HG03066 (cell line): ENCODE measurements around the gene MKRN1.
A peak's percentile ranks its signal among the peaks of the same experiment; 100 is the strongest.
"Not testable (repeated sequence)": the region's sequence is repeated elsewhere in the genome, so short reads cannot be mapped to it uniquely, and the experiment has no call there.

Source experiments
- ATAC-seq: cut with Tn5 transposase; IDR thresholded peaks from one replicate; pipeline ENCODE4 v1.9.1; 2021; ENCODE audit warnings: low read depth; ENCODE audit not compliant: unreplicated experiment

MKRN1 gene

DNA sequence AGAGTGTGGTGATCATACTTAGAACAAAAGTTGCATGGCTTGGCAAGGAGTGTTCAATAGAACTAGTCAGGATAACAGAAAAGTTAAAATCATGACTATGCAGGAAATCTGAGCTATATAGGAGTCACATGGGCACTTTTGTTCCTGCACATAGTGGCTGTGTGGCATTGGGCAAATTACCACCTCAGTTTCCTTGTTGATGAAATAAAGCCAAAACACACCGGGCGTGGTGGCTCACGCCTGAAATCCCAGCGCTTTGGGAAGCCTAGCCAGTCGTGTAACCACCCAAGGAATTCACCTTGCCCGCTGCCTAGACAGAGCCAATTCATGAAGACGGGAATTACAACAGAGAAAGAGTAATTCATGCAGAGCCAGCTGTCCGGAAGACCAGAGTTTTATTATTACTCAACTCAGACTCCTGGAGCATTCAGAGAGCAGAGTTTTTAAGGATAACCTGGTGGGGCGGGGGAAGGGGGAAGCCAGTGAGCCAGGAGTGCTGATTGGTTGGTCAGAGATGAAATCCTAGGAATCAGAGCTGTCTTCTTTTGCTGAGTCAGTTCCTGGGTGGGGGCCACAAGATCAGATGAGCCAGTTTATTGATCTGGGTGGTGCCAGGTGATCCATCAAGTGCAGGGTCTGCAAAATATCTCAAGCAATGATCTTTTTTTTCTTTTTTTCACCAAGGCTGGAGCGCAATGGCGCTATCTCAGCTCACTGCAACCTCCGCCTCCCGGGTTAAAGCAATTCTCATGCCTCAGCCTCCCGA, 6.4 kb upstream of the MKRN1 start:
- no peak for ATAC-seq

DNA sequence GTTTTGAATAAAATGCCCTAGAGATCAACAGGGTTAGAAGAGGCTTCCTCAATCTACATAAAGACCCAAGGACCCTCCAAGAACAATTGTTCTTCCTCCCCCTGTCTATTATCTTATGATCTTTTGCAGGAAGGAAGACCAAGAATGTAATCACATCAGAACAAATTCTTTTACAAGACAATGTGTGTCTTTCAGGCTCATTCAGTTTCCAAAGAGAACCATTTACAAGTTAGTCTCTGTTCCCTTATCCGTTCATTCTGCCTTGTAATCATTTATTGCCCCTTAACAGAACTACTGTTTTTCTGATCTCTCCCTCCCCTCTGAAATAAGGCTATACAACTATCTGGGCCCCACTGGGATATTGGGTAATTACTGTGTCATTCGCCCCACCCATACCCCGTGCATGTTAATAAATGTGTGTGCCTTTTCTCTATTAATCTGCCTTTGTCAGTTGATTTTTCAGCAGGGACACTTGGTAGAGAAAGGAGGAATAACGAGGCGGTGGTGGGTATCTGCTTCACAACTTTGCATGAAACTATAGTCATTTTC, 5.7 kb upstream of the MKRN1 start:
- no peak for ATAC-seq

DNA sequence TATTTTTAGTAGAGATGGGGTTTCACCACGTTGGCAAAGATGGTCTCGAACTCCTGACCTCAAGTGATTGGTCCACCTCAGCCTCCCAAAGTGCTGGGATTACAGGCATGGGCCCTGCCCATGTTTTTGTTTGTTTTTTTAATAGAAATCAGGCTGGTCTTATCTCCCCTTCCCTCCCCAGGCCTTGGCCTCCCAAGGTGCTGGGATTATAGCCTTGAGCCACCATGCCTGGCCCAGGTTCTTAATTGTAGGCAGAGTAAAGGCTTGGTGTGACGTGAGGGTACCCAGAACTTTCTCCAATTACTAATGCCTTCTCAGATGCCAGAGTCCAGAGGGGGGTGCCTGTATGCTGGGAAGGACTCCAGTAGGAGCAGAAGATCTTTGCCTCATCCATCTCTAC, 5.2 kb upstream of the MKRN1 start:
- ATAC-seq: no peak

DNA sequence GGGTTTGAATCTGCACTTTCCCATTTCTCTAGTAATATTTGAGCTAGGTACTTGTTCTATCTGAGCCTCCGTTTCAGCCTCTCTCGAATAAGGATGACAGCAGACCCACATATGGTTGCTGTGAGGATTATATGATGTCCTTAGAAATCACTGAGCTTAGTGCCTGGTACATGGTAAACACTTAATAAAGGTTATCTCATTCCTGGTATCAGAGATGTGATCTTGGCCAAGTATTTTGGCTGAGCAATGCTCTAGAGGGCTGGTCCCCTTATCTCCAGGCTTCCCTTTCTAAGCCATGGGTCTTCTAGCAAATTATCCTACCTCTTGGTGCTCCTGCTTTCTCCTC, 407 bp upstream of the MKRN1 start:
- peak; percentile 2 for ATAC-seq

DNA sequence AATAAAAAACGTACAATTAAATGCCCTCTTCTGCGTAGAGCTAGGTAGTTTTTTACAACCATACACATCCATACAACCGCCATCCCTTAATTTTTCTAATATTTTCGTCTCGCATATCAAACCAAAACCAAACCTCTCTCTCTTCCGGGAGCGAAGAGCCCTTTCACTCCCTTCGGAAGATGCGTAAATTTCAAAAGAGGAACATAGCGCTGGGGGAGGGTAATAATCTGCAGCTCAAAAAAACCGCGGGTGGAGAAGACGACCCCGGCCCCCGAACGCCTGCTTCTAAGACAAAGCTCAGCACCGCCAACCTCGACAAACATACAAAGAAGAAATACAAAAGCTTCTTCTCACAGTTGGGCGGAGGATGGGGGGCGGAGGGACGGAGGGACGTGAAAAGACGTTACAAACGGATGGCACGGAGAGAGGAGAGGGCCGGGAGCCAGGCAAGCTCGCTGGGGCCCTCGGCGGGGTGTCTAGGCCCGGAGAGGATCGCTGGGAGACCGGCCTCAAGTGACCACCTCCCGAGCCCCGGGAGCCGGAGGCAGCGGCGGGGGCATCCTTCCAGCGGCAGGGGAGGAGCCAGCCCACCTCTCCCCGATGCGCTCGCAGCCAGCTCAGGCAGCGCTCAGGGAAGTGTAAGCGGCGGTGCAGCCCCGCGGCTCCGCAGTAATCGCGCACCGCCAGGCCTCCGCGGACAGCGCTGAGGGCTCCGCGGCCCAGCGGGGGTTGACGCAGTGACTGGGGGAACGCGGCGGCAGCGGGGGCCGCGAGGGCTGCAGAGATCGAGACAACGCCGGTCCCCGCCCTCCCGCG, 851 bp downstream of the MKRN1 start:
- ATAC-seq: peak; percentile 18

DNA sequence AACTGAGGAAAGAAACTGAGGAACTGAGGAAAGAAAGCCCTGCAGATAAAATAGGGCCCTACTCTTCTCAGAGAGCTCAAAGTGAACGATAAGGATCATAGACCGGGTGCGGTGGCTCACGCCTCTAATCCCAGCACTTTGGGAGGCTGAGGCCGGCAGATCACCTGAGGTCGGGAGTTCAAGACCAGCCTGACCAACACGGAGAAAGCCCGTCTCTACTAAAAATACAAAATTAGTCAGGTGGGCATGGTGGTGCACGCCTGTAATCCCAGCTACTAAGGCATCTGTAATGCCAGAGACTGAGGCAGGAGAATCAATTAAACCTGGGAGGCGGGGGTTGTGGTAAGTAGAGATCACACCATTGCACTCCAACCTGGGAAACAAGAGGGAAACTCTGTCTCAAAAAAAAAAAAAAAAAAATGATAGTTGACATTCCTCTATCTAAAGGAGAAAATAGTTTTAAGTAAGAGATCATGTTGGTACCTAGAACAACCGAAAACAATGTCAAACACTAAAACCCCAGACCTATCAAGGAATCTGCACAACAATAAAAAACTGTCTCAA, 2.5 kb downstream of the MKRN1 start:
- ATAC-seq: no peak

DNA sequence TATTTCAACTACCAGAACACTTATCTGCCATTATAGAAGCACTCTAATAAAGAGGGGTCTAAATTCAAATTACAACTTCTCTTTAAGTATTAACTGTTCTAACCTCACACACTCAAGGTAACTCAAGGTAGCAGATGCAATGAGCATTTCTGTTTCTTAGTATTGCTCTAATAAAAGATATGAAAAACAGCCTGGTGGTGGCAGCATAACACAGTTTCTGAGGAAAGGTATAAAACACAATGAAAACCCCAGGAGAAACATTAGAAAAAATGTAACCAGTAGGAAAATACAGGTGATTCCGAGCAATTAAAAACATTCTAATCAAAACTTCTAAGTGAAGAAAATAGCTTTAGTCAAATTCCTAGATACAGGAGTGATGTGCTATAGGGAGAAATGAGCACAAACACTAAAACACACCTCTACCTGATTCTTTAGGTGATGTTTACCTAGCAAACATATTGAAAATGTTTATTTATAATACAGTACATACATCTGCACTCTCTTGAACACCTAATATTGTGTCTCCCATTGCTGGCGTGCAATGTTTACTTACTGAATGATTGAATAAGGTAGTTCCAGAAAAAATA, 3.5 kb downstream of the MKRN1 start:
- no peak for ATAC-seq

DNA sequence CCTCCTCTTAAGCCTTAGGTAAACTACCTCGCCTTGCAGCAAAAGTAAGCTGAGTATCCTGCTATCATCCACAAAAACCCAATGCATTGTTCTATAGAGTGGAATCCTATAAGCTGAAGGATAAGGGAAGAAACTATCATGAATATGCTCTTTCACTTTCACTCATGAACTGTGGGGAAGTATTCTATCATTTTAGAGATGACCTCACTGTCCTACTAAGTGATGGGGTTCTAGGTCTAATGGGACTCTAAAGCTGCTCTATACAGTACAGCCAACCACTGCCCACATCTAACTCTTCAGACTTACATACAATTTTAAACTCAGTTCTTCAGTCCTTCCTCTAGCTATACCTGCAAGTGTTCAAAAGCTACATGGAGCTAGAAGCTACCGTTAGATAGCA, 16.2 kb downstream of the MKRN1 start:
- no peak for ATAC-seq

DNA sequence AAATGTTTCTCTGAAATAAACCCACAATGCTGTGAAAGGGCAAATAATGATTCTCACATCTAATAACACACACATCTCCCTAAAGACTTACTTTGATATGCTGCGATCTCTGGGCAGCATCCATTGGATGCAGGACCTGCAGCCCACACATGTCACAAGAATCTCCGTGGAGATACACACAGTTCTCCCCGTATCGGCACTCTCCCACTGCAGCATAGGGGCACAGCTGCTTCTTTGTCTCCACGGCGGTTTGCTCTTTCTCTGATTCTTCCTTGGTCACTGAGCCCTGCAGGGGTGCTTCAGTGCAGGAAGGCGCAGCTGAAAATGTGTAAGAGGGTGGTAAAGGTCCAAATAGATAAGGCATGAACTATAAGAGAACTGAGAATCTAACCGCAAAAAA, 20.4 kb downstream of the MKRN1 start:
- ATAC-seq: no peak

DNA sequence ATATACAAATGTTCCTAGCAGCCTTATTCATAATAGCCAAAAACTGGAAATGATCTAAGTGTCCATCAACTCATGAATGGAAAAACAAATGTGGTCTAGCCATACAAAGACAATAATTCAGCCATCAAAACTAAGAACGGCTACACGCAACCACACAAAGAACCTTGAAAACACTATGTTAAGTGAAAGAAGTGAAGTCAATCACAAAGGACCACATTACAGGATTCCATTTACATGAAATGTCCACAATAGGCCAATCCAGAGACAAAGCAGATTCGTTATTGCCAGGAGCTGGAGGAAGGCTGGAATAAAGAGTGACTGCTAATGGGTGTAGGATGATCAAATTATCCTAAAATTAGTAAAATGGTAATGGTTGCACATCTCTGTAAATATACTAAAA, 21.1 kb downstream of the MKRN1 start:
- no peak for ATAC-seq

DNA sequence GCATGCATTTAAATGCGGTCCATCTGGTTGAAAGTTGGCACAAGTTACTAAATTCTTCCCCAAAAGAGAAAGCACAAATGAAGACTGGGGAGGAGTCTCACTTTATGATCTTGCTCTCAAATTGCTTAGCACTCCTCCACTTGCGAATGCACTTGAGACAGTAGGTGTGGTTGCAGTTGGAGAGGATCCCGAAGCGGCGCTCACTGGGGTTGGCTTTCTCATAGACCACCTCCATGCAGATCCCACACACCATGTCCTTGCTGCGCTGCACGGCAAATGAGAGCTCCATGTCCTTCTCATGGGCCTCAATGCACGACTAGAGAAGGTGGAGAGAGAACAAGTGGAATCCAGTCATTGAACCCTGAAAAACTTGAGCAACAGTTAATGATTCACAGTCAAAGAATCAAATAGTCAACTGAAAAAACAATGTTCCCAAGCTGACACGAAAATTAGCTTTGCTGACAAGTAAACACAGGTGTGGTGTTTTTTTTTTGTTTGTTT, 22.7 kb downstream of the MKRN1 start:
- ATAC-seq: no peak

DNA sequence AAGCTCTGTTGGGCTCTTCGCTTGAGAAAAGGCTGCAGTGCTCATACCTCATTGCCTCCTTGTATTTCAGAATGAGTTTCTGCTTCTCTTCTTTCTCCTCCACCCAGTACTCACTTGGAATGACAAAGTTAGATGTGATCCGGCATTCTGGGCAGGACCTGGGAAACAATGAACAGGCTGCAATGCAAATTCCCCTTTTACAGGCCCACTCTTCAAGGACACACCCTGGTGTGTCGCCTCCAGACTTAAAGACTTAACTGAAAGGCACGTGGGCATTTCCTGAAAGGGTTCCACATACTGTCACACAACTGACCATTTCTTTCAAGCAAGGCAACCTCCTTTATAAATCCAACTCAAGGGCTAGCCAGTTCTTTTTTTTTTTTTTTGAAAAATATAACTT, 23.6 kb downstream of the MKRN1 start:
- no peak for ATAC-seq

DNA sequence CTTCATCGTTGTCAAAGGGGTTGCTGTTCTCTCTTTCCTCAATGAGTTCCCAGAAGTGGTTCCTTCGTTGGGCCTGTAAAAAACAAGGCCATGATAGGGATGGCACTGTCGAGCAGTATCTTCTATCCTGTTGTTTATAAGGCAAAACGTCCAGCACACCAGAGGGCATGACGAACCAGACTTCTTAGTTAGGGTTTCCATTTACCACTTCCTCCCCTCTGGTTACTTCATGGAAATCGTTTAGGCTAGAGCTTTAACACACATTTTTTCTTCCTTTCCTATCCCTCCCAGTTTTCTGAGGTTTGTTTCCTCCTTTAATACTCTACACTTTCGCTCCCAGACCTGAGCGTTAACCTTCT, 24.7 kb downstream of the MKRN1 start:
- ATAC-seq: no peak

DNA sequence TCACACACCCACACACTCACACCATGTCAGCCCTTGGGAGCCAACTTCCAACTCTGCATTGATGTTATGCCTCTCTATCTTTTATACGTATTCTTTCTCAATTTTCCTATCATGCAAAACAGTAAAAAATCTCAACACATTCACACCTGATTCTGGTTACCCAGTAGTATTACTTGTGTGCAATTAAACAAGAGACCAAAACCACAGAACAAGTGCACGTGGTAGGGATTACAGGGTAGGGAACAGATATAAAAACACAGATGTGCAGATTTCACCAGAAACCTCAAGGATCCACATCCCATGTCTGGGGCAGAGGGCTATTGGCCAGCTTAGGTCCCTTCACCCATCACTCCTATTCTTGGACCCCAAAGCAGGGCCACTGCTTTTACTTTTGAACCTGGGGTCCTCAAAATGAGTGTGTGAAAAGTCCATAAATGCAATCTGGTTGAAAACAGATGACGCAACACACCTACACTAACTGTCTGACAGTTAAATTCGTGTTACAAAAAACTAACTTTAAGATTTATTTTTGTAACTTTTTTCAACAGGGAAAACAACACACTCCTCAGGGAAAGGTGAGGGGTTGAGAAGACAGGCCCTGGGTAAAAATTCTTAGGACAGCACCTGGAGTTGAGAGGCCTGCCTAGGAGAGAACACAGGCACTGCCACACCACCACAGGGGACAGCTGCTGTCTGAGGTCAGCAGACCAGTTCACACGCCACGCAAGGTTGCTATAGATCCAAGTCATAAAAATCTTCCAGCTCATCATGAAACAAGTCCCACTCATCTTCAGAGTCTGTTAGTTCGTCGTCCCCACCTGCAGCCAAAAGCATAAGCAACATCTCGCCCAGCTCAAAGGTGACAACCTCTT, 25.3 kb downstream of the MKRN1 start:
- not testable (repeated sequence) for ATAC-seq

DNA sequence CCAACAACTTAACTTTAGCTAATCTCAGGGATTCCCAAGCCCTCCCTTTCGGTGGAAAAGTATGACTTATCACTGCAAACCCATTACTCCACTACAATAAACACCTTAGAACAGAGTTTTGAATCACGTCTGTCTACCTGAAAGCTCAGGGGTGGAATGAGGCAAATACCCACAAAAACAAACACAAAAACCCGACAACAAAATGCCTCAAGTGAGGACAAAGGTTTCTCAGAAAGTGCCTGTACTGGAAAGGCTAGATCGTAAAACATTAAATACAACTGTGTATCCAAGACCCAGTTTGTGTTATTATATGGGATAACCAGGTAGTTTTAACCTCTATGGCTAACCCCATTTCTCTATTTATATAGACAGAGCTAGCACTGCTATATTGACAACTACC, 26.0 kb downstream of the MKRN1 start:
- no peak for ATAC-seq

DNA sequence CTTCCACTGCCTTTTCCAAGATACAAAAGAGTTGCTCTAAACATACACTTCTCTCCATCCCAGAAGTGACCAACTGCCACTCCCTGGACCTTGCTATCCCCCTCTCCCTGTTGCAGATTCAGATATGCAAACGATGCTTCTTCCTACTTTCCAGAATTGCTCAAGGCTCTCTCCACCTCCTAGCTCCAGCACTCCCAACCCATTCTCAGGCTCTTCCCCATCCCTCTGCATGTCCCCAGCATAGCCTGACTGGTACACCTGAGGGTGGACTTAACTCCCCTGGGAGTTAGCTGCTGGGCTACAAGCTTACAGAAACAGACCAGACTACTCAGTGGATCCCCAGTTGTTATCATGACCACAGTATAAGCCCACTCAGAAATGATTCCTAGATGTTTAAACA, 27.6 kb downstream of the MKRN1 start:
- no peak for ATAC-seq

DNA sequence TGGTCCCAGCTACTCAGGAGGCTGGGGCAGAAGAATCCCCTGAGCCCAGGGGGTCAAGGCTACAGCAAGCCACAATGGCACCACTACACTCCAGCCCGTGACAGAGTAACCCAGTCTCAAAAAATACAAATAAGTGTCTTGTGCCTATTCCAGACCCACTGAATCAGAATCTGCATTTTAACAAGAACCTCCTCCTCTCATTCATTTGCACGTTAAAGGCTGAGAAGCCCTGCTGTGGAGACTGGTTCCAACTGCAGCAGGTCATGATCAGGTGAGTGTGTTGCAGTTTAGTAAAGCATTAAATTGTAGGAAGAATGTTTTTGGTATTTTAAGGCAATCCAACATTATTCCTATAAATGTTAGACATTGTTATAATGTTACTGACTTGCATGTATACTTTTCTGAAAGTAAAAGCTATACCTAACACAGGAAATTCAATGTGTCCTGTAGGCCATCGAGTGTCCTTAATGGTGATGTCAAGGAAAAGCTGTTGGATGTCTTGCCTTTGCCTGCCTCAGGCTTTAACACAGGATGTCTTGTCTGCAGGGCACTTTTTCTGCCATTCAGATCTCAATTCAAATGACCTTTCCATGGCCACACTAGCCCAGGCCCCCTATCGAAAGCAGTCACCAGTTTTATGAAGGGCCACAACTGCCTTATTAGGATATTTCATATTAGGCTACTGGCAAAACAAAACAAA, 30.4 kb downstream of the MKRN1 start:
- no peak for ATAC-seq

DNA sequence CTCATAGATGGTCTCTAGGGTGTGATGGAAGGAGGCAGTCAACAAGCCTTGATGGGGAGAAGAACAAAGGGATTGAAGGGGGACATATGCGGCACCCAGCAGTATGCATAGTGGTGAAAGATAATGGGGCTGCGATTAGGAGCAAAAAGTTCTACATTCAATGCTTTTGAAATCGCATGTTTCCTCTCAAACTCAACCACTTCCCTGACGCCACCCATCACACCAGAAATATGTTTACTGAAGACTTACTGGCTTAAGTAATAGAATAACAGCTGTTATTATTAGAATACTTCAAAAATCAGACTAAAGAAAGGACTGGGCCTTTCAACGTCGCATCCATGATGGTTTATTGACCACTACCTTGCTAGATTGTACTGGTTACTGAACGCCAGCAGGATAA, 31.5 kb downstream of the MKRN1 start:
- no peak for ATAC-seq

DNA sequence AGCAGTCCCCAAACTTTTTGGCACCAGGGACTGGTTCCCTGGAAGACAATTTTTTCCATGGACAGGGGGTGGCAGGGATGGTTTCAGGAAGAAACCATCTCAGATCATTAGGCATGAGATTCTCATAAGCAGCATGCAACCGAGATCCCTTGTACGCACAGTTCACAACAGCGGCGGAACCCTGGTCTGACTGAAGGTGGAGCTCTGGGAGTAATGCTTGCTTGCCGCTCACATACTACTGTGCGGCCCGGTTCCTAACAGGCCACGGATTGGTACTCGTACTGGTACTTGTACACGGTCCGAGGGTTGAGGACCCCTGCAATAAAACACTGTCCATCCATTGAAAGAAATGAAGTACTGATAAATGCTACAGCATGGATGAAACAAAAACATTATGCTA, 32.8 kb downstream of the MKRN1 start:
- ATAC-seq: no peak

DNA sequence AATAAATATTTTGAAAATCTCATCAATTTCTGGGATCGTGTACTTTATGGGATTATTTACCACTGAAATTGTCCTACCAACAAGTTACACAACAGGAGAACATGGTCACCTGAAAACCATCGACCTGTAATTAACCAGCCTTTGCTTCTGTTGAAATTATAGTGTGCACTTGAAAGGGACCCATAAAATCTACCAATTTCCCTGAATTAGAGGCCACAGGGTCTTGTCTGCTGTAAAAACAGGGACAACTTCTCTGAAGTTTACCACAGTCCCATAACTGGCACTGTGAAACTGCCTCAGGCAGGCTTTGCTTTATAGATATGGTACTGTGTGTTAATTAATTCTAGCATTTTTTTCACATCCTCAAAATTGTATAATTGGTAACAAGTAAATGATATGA, 37.8 kb downstream of the MKRN1 start:
- no peak for ATAC-seq
